Measurements from ENCODE around the gene WIPF1.

Gene WIPF1

DNA sequence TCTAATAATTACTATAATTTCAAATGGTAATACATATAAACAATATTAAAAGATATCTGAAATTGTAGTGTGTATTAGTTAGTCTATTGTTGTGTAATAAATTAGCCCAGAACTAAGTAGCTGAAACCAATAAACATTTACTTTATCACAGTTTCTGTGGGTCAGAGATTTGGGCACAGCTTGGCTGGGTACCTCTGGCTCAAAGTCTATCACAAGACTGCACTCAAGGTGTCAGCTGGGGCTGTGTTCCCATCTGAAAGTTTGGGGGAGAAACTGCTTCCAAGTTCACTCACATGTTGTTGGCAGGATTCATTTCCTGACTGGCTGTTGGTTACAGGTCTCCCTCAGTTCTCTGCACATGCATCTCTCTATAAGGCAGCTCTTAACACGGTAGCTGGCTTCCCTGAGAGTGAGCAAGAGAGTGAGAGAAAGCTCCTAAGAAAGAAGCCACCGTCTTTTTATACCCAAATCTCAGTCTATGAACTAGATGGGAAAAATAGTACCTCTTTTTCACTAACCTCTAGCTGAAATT is 25.6 kb upstream of the WIPF1 start:
- DNase-seq (ENCODE audit: low read depth) = no peak

- no peak for DNase-seq (ENCODE audit: low read depth)
Observed at GRCh38 chr2:174621323-174621722, 23.7 kb upstream of the WIPF1 start.

GRCh38 chr2:174618179-174618578 is 20.6 kb upstream of the WIPF1 start:
- DNase-seq (ENCODE audit: low read depth) = no peak

DNA sequence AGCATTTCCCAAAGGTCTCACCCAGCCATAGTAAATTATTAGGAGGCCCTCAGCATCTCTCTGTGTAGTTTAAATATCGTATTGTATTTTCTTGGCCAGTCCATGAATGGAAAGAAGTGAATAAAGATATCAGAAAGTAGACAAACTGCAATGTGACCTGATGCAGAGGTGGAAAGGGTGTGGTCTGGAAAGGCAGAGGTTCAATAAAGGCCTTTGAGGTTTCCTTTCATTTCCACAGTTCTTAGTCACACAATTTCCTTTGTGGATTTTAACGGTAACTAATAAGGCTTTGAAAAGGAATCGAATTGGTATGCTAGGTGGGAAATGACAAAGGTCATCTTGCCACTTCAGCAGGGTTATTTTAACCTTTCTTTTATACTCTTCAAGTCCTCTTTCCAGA is 20.1 kb upstream of the WIPF1 start:
- no peak for DNase-seq (ENCODE audit: low read depth)

GRCh38 chr2:174617120-174617519 is 19.5 kb upstream of the WIPF1 start:
- DNase-seq (ENCODE audit: low read depth) = peak; percentile 58

GRCh38 chr2:174615871-174616436 is 18.4 kb upstream of the WIPF1 start:
- peak; percentile 72 for DNase-seq (ENCODE audit: low read depth)

GRCh38 chr2:174614261-174614660 is 16.7 kb upstream of the WIPF1 start:
- peak; percentile 76 for DNase-seq (ENCODE audit: low read depth)

DNA sequence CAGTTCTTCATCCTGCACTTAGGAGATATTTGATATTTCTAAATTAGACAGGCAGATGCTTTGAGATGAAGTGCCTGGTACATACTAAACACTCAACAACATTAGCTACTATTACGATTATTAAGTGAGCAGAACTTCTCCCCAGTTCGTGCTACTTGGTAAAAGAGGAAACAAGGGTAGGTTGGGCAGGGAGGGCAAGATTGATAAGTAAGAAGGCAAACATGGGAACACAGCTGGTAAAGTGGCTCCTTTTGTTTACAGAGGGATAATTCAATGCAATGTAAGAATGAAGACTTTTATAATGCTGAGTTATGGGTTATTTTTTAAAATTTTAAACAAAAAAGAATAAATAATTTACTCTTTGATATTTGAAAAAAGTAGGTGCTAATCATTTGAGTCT is 15.9 kb upstream of the WIPF1 start:
- no peak for DNase-seq (ENCODE audit: low read depth)

- DNase-seq (ENCODE audit: low read depth) = no peak
Observed at GRCh38 chr2:174612970-174613369, 15.4 kb upstream of the WIPF1 start.

GRCh38 chr2:174611854-174612253 is 14.2 kb upstream of the WIPF1 start:
- DNase-seq (ENCODE audit: low read depth) = no peak

DNA sequence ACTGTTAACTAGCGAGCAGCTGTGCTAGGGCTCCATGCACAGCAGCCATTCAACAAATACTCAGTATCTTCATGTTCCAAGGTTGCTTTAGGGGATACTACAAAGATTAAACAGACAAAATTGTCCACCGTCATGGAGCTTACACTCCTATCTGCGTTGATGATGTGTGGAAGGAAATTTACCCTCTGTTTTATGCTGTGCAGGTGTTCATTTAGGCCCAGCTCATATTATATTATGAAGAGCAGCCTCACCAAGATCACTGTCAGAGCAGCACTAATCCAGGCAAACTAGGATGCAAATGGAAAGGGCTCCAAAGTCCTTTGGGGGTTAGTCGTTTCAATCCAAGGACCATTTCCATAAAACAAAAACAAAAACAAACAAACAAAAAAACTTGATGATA is 13.4 kb upstream of the WIPF1 start:
- DNase-seq (ENCODE audit: low read depth) = no peak

- DNase-seq (ENCODE audit: low read depth) = no peak
Observed at GRCh38 chr2:174610243-174610995, 12.8 kb upstream of the WIPF1 start.

DNA sequence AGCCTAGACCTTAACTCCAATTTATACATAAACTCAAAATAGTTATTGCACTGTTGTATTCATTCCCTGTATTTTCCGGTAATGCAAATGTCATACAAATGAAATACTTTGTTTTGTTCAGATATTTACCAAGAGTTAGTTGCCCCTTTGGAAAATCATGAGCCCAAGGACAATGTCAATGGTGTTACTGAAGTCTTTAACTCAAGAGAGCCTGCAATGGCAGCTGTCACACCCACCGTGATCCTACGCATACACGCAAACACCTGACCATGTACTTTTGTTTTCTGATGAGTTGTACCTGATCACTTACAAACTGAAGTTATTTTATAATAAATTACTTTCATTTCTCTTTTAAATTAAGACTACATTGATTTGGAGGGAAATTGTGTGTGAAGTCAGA is 11.7 kb upstream of the WIPF1 start:
- no peak for DNase-seq (ENCODE audit: low read depth)

- no peak for DNase-seq (ENCODE audit: low read depth)
Observed at GRCh38 chr2:174608866-174609214, 11.2 kb upstream of the WIPF1 start.

GRCh38 chr2:174607989-174608865 is 10.6 kb upstream of the WIPF1 start:
- DNase-seq (ENCODE audit: low read depth) = no peak

GRCh38 chr2:174607584-174607983 is 10.0 kb upstream of the WIPF1 start:
- DNase-seq (ENCODE audit: low read depth) = no peak

- DNase-seq (ENCODE audit: low read depth) = peak; percentile 89
Observed at GRCh38 chr2:174606336-174606735, 8.7 kb upstream of the WIPF1 start.

DNA sequence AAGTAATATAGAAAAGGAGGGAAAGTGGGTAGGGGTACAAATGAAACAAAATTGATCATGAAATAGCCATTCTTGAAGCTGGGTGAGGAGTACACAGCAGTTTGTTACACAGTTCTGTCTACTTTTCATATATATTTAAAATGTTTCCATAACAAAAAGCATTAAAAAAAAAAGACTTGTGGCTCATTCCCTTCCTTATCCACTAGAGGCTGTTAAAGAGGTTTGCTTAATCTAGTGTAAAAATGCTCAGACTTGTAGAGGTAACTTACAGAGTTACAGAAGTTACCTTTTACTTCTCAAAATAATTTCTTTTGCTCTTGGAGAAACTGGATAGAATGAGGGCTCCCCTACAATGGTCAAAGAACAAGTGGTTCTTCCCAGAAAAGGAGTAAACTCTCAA is 8.1 kb upstream of the WIPF1 start:
- peak; percentile 68 for DNase-seq (ENCODE audit: low read depth)

- DNase-seq (ENCODE audit: low read depth) = peak; percentile 59
Observed at GRCh38 chr2:174603280-174603679, 5.7 kb upstream of the WIPF1 start.

GRCh38 chr2:174602745-174603144 is 5.1 kb upstream of the WIPF1 start:
- no peak for DNase-seq (ENCODE audit: low read depth)

DNA sequence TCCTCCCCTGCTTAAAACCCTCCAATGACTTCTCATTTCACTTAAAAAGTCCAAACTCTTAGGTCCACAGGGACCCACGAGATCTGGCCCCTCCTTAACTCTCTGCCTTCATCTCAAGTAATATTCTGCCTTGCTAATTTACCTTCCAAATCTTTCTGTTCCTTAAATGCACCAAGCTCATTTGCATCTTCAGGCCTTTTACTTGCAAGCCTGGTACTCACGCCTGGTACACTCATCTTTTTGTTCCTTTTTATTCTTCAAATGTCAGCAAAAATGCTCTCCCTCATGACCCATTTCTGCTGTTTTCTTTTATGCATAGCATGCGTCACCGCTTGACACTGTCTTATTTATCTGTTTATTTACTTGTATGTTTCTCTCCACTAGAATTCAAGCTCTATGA is 2.7 kb upstream of the WIPF1 start:
- DNase-seq (ENCODE audit: low read depth) = no peak

- DNase-seq (ENCODE audit: low read depth) = no peak
Observed at GRCh38 chr2:174599310-174599921, 1.8 kb upstream of the WIPF1 start.

DNA sequence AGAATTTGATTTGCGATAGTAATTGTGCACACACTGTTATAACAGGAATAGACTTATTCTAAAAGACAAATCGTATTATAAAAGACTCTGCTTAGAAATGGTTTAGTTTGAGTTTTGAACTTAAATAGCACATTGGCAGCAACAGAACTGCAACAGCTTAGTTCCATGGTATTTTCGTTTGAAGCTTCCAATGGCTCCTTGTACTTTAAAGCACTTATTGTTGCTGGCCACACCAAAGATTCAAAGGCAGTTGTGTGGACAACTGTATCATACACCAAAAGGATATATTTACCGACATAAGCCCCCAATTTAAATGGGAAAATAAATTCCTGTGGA is 627 bp downstream of the WIPF1 start:
- no peak for DNase-seq (ENCODE audit: low read depth)
